ENCODE results near the gene SLC35G1.

SLC35G1 gene, protein sequence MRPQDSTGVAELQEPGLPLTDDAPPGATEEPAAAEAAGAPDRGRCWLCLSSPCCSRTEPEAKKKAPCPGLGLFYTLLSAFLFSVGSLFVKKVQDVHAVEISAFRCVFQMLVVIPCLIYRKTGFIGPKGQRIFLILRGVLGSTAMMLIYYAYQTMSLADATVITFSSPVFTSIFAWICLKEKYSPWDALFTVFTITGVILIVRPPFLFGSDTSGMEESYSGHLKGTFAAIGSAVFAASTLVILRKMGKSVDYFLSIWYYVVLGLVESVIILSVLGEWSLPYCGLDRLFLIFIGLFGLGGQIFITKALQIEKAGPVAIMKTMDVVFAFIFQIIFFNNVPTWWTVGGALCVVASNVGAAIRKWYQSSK

DNA sequence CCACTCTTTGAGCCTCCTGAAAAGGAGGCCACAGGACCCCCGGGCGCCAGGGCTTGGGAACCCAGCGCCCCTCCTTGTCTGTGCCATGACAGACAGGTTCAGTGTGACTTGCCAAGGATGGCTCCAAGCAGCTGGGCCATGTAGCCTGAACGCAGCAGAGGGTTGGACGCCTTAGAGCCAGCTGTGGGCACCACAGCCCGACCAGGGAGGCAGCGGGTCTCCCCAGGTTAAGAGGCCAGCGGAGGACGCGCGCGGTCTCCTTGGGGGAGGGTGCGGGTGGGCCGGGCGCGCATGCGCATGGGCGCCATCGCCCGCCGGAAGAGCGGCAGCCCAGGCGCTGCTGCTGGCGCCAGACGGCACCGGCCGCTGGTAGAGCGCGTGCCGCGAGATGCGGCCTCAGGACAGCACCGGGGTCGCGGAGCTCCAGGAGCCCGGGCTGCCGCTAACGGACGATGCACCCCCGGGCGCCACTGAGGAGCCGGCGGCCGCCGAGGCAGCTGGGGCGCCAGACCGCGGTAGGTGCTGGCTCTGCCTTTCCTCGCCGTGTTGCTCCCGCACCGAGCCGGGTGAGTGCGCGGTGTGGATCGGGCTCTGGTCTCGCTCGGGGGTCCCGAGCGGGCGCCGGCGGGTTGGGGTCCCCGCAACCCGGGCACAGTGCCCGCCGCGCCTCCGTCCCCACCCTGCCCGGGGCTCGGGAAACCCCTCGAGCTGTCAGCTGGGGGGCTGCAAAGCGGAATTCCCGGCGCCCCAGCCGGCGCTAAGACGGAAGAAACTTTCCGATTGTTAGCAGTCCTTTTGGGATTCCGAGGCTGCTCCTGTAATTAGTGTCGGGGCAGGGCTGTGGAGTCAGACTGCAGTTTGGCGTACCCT, at the start of gene SLC35G1:
TSS of gene SLC35G1 (plus strand) at position 333 of the 870 bp plus-strand sequence. CDS start at position 389, 56 bp downstream.
- no peak for DNase-seq

DNA sequence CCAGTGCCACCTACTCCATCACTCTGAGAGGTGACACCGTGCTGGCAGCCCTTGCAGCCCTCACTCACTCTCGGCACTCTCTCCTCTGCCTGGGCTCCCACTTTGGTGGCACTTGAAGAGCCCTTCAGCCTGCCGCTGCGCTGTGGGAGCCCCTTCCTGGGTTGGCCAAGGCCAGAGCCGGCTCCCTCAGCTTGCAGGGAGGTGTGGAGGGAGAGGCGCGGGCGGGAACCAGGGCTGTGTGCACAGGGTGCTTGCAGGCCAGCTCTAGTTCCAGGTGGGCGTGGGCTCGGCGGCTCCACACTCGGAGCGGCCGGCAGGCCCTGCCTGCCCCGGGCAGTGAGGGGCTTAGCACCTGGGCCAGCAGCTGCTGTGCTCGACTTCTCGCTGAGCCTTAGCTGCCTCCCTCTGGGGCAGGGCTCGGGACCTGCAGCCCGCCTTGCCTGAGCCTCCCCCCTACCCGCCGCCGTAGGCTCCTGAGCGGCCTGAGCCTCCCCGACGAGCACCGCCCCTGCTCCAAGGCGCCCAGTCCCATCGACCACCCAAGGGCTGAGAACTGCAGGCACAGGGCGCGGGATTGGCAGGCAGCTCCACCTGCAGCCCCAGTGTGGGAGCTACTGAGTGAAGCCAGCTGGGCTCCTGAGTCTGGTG, 48.7 kb upstream of the SLC35G1 start:
- no peak for DNase-seq

DNA sequence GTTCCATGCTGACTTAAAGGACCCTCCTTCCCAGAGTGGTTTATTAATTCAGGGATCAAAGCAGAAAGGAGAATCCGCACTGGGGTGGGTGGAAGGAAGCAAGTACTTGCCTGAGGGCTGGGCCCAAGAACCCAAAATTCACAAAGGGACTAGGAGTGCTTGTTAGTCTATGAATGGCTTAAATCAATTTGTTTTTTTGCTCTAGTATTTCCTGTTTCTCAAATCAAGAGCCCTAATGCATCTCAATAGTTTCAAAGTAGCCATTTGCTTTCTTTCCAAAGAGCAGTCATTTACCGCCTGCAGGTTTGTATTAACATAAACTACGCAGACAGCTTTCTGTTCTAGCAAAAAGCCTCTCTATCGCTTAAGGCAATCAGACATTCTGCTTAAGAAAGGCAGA, 44.2 kb upstream of the SLC35G1 start:
- no peak for DNase-seq

DNA sequence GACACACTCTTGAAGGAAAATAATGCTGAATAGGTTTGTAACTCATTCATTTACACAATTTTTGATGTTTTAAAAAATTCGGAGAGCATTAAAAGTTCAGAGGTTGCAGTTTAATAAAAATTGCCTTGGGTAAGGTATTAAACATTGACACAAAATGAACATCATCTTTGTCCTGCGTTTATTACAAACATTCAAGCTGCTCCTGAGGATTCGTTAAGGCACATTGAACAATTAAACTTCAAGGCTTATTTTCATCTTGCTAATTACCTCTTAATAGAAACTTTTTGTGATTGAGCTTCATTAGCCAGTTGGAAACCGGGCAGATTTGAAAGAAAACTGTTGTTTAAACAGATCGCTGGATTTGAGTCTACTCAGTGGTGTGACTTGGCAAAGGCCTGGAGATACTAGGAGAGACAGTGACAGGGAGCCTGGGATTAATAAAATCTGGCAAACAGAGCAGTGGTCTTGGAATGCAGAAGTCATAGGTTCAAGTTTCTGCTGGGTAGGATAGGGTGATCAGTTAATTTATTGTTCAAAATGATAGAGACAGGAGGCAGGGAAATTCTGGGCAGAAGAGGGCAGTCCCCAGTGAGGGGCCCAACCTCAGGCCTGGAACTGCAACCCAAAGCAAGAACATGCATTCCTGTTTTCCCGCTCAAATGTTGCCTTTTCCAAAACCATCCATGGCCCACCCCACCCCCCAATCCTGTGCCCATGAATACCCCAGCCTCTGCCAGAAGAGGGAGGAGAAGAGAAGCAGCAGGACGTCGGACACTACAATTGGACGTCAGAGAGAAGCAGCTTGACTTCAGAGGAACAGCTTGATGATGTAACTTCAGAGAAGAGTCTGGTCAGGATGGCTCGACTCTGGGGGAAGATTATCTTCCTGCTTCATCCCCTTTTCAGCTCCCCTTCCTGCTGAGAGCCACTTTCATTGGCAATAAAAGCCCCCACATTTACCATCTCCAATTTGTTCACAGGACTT, 43.5 kb upstream of the SLC35G1 start:
- no peak for DNase-seq

DNA sequence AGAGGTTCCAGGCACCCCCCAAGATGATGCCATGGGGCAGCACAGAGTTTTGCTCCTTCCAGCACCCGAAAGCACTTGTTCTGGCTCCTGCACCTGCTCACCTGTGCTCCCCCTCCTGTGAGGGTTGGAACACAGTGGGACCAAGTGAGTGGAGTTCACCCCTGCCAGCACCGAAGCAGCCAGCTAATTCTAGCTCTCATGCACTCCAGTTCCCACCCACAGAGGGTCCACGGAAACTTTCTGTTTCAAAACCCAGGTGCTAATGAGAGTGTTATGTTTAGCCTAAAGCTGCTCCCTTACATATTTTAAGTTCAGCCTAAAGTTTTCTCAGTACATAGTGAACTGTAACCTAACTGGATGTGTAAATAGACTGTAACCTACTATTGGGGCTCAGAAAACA, 42.6 kb upstream of the SLC35G1 start:
- no peak for DNase-seq

DNA sequence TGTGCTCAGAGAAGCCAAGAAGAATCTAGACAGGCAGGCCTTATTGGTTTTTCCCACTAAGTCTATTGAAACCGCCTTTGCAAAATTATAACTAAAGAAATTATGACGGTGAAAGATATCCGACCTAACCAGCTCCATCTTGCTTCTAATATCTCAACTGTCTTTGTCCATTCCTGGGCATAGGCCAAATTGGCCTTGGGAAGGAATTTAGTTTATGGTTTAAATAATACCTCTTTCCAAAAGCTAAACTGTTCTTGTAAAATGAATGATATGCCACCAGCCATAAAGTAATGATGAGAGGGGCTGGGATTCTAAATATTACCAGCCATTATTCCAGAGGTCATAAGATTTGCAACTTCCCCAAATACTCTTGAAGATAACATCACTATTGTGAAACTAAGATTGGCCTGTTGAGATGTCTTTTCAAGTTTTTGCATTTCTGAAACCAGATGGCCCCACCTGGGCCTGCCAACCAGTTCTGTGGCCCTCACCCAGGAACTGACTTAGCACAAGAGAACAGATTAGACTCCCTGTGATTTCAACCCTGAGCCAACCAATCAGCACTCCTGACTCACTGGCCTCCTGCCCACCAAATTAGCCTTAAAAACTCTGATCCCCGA, 41.2 kb upstream of the SLC35G1 start:
- no peak for DNase-seq

DNA sequence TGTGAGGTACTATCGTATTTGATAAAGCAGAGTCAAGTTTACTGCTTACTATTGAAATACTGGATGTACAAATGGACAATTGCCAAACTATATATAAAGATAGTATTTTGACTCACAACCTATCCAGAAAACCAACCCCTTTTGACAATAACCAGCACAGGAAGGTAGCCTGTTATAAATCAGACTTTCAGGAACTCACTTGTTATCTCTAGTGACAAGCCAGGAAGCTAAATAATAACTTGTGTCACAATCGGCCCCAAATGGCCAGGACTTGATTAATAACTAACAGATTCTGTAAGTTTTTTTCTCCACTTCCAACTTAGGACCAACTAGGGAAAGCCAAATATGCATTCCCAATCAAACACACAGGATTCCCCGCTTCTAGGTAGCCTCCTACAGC, 38.8 kb upstream of the SLC35G1 start:
- no peak for DNase-seq

DNA sequence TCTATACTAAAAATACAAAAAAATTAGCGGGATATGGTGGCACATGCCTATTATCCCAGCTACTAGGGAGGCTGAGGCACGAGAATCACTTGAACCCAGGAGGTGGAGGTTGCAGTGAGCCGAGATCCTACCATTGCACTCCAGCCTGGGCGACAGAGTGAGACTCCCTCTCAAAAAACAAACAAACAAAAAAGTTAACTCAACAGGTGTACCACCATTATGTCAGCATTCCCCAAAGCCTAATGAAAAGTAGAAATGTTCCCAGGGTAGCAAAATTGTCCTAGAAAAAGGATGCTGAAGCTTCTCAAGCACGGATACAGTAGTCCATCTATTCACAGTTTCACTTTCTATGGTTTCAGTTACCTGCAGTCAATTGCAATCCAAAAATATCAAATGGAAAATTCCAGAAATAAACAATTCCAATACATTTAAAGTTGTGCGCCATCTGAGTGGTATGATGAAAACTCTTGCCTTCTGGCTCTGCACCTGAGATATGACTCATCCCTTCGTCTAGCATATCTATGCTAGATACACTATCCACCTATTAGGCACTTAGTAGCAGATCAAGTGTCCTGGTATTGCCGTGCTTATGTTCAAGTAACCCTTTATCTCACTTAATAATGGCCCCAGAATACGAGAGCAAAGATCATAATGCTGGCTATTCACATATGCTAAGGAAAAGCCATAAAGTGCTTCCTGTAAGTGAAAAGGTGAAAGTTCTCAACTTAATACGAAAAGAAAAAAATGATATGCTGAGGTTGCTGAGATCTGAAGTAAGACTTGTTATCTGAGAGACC, 37.2 kb upstream of the SLC35G1 start:
- DNase-seq: no peak

DNA sequence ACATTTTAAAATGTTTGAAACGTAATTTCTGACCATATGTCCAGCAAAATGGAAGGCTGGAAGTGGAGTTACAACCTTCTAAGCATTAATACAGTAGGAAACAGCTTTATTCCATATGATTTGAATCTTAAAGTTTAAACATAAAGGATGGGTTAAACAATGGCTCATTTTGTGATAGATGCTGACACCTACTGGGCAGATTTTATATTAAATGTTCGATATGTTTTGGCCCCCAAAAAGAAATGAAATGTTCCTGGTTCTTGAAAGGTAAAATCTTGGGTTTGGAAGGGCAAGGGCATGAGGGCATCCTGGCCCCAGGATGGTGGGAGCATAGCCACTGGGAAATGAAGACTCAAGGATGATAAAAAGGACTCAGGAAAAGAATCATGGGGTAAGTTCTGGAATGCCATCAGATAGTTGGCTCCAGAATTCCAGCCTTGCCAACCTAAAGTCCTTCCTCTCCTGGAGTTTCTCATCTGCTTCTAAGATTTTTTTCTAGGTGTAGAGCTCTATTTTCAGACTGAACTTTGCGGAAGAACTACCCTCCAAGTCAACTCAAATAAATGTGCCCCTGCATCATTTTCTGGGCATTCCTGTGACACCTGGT, 34.6 kb upstream of the SLC35G1 start:
- DNase-seq: no peak

DNA sequence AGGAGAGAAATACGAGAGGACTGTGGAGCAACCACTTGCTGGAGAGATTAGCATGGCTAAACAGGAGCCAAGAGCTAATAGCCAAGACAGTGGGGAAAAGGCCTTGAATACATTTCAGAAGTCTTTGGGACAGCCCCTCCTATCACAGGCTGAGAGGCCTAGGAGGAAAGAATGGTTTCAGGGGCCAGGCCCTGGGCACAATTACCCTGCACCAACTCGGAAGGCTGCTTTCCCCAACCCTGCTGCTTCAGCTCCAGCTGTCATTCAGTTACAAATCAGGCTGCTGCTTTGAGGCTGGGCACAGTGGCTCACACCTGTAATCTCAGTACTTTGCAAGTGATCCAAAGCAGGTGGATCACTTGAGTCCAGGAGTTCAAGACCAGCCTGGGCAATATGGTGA, 32.0 kb upstream of the SLC35G1 start:
- DNase-seq: no peak

DNA sequence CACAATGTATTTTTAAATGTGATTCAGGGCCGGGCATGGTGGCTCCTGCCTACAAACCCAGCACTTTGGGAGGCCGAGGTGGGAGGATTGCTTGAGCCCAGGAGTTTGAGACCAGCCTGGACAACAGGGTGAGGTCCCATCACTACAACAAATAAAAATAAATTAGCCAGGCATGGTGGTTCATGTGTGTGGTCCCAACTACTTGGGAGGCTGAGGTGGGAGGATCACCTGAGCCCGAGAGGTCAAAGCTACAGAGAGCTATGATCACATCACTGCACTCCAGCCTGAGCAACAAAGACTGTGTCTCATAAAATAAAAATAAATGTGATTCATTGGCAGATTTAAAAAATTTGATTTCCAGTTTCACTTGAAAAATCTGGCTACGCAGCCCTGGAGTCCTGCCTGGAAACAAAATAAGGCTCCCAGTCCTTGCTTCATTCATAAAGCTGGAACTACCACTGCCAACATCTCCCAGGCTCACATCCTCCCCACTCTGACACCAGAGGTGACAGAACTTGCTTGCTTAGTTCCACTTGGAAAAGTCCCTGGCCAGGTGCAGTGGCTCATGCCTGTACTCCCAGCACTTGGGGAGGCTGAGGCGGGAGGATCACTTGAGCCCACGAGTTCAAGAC, 27.9 kb upstream of the SLC35G1 start:
- no peak for DNase-seq

DNA sequence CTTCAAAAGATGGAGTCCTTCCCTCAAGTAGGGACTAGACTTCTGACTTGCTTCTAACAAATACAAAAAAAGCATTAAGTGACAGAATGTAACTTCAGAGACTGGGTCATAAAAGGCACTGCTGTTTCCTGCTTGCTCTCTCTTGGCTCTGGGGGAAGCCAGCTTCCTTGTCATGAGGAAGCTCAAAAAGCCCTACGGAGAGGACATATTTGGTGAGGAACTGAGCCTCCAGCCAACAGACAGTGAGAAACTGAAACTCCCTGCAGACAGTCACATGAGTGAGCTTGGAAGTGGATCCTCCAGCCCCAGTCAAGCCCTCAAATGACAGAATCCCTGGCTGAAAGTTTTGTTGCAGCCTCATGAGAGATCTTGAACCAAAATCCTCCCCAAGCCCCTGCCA, 26.3 kb upstream of the SLC35G1 start:
- no peak for DNase-seq

DNA sequence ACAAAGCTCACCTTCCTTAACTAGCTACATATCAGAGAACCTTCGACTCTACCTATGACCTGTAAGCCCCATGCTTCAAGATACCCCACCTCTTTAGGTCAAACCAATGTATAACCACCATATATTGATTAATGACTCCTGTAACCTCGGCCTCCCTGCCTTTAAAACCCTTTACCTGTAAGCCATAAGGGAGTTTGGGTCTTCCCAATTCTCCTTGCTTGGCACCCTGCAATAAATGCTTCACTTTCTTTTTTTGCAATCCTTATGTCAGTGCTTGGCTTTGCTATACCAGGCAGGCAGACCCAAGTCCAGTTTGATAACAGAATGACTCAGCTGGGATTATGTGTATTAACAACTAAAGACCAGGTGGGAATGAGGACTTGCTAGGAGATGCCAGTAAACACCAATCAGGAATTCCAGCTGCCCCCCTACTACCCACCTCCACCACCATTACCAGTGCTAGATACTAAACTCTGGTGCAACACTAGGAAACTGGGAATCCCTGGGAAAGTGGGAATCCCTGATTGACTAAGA, 22.0 kb upstream of the SLC35G1 start:
- no peak for DNase-seq

DNA sequence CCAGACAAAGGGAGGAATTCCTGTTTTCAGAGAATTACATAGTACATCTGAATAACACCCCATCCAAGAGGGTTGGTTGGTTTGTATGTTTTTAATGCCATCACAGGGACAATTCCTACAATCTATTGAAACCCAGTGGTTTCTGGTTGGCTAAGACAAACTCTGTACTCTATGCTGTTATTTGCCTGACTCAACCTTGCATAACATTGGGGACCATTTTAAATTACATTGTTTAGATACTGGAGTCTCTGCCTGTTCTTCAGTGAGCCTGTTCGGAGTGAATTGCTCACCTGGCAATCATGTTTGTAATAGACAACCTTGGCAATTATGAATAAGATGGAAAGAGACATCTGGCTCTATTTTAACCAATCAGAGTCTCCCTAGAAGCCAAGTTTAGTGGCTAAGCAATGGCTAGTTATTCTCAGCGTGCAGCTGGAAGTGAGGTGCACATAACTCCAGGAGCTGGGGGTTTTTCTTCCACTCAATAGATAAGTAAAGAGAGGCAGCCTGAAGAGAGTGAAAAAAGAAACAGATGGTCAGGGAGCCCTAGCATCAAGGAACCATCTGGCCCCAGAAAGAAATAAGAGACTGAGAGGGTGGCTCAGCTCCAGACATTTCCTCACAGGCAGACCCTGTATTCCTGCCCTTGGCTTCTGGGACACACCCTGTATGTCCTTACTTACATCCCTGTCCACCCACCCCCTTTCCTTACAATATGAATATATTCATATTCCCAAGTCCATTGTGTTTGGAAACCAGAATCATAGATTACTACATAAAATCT, 21.2 kb upstream of the SLC35G1 start:
- DNase-seq: no peak

DNA sequence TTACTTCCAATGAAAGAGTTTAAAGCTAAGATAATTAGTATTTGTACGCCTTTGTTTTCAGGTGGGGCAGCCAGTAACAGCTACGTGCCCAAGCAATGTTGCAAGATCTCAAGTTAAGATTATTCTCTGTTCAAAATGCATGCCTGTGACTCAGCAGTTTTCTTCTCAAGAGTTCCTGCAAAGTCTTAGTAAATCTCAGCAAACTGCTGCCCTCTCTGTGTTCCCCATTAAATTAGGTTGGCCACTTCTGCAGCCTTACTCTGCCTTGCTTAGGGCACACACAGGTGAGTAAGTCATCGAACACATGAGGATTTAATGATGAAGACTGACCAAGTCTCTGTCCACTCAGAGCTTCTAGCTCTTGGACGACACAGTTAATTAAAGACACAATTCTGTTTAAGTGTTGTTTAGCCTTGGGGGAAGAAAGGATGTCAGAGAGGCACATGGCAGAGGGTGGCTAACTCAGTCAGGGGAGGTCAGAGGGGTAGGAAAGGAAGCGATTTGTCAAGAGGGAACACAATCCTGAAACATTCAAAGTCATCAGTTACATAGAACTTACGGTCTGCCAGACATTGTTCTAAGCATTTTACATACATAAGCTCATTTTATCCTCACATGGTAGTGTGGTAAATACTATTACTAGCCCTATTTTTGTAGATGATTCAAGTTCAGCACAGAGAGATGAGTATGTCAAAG, 20.2 kb upstream of the SLC35G1 start:
- DNase-seq: no peak

DNA sequence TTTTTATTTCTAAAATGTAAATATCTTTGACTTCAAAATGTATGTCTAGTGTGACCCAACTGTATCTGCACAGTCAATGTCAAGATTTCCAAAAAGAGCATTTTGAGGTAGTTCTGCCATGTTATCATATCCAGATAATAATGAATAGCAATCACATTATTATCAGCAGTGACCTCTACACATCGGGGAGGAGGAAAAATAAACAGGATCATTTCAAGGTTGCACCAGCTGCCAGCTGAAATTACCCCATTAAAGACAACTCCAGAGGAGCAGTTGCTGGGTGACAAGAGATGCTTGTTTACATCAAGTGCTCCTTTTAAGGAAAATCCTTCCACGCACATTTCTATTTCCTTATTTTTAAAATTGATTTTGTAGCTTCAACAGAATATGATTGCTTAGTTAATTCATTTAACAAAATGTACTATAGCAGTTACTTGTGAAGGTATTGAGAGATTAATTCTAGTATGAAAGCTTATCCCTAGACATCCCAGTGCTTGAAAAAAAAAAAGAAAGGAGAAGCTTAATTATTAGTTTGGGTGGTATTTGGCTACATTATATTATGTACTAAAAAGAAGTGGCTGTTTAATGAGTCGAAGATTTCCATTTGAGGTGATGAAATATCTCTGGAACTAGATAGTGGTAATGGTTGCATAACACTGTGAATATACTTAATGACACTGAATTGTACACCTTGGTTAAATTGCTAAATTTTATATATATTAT, 19.3 kb upstream of the SLC35G1 start:
- DNase-seq: no peak

DNA sequence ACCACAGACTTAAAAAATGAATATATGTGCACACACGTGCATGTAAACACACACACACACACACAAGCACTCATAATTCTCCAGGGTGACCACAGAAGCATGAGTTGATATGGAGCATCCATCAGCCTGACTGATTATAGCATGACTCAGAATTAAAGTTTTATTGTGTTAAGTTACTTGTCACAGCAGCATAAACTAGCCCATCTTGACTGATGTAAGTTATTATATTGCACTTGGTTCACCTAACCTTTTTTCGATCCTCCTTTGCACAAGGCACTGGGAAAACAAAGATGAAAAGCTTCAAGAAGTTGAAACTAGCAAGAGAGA, 18.8 kb upstream of the SLC35G1 start:
- DNase-seq: no peak

DNA sequence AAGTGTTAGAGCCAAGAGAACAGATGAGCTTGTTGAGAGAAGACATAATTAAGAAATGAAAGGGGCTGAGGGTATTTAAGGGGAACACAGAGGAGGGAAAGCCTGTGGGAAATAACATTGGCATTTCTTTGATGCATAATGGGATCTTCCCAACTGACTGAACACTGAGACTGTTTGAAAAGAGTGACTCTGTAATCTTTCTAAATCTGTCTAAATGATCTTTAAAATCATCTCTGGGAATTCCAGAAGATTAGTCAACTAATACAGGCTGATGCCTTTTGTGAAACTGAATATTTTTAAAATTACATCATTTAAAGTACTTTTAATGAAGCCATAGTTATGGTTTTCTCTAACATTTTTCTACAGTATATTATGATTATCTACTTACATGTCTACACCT, 17.4 kb upstream of the SLC35G1 start:
- no peak for DNase-seq
